ENCODE data around the gene FAM13A.

GRCh38 chr4:88775529-88775928, 281.5 kb downstream of the FAM13A start:
- TF ChIP-seq CTCF (IDR thresholded peaks at IDR 0.05) (no peak), POLR2A (IDR thresholded peaks at IDR 0.05) (no peak), POLR2AphosphoS5 (IDR thresholded peaks at IDR 0.05; ENCODE audit: insufficient read depth in 1 of 2, low read depth in 1 of 2) (no peak)

Data from vagina (tissue), 2 donors.